HG03060 (cell line): Measurements from ENCODE around the gene HSPA1L.

ENCODE experiments used
- ATAC-seq: cut with Tn5 transposase; IDR thresholded peaks from one replicate; pipeline ENCODE4 v1.9.1; 2021; ENCODE audit warnings: low read depth, moderate number of reproducible peaks; ENCODE audit not compliant: unreplicated experiment

HSPA1L gene

DNA sequence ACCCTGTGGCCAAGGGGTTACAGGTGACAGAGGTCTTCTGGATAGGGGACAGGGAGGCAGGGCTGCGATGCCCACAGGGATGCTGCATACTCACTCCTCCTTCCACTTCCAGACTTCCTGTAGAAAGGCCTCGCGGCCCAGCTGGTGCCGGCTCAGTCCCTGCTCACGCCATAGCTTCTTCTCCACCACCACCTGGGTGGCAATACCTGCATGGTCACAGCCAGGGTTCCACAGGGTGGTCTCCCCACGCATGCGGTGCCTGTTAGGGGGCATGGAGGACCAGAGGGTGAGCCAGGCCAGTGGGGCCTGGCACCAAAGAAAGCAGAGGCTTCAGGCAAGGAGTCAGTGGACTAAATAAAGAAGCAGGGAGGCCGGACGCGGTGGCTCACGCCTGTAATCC, 29.6 kb downstream of the HSPA1L start:
- no peak for ATAC-seq

DNA sequence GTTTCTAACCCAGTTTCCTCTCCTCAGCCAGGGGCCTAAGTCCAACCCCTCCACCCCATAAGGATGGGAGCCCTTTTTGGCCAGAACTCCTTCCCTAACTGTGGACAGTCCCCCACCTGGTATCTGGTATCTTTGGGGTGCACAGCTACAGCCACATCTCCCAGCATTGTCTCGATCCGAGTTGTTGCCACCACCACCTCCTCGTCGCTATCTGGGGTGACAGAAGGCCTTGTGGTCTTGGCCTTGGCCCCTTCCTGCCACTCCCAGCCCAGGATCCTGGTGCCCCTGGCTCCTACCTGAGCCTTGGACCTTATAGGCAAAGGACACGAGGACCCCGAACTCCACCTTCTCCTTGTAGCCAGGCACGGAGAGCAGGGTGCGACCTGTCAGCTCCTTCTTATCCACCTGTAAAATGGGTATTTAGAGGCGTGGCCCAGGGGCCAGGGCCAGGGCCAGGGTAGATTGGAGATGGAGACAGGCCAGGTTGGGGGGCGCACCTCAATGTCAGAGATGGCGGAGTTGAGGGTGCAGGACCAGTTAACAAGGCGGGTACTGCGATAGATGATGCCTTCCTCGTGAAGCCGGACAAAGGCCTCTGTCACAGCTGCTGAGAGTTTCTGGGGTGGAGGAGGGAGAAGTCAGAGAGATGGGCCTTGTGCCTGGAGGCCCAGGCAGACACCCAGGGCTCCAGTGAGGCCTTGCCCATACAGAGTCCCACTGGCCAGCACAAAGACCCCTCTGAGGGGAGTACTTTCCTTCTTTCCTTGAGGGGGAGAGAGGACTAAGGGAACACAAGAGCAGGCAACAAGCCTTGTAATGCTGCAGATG, 30.8 kb downstream of the HSPA1L start:
- ATAC-seq = no peak

DNA sequence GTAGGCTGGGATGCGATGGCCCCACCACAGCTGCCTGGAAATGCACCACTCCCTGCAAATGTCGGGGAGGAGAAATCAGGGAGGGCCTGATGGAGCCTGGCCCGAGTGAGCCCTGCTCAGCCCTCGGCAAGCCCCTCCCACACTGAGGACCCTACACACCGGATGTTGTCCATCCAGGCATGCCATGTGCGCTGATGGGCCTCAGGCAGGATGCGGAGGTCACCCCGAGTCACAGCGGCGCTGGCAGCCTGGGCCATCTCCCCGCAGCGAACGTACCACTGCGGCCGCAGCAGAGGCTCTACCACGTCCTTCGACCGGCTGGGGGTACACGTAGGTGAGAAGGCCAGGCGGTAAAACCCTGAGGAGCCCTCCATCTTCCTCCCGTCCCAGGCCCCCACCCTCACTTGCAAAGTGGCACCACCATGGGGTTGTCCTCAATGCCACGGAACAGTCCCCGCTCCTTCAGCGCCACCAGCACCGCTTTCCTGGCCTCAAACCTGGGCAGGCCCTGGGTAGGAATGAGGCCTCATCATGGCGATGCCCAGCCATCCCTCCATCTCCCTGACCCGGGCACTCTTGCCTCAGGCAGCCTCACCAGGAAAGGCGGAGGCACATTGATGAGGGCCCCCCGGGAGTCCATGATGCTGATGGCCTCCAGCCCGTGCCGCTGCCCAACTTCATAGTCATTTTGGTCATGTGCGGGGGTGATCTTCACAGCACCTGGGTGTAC, 32.8 kb downstream of the HSPA1L start:
- no peak for ATAC-seq

DNA sequence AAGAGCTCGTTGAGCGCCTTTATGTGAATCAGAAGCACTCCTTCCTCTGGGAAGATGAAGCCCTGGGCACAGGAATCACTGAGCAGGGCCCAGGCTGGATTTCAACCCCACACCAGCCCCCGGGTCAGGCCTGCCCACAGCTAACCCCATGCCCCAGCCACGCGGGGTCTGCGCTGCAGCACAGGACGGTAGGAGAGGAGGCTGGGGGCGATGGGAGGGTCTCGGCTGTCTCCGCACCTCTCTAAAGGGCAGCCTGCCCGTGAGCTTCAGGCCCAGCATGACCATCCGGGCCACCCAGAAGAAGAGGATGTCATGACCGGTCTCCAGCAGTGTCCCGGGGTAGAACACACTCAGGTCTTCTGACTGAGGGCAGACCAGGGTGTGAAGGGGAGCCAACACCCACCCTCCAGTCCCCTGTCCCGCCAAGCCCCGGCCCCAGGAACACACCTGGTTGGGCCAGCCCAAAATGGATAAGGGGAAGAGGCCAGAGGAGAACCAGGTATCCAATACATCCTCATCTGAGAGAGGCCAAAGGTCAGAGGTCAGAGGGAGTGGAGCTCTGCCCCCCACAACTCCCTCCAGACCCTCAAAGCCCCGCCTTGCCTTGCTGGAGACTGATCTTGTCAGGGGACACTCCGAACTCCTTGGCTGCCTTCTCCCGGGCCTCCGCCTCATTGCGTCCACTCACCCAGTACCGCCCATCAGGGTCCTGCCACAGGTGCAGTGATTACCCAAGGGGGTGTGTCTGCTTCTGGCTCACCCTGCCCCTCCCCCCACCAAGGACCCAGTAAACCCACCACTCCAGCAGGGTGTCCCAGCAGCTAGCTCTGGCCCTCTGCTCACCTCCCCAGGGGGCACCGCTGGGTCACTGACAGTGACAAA, 33.6 kb downstream of the HSPA1L start:
- ATAC-seq = no peak

DNA sequence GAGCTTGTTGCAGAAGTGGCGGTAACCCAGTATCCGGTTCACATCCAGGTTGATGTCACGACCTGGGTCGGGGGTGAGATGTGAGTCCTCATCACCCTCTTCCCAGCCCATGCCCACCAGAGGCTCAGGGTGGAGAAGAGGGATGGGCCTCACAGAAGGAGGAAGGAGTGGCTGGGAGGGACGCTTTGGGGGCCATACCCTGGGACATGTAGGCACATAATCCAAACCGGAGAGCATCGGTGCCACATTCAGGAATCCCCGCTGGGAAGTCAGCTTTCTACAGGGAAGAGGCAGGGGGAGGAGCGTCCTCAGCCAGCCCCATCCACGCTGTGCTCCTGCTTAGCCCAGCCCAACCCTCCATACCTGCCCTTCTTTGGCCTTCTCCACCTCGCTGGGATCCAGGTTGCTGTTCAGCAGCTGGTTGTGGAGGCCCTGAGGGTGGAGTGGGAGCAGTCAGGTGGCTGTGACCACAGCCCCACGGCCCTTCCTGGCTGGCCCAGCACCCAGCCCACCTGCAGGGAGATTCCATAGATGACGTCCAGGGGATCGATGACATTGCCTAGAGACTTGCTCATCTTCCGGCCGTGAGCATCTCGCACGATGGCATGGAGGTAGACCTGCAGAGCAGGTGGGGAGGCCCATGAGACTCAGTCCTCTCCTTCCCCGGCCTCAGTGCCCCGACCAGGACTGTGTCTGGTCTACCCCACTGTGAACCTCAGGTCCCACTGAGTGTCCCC, 34.4 kb downstream of the HSPA1L start:
- ATAC-seq = no peak

DNA sequence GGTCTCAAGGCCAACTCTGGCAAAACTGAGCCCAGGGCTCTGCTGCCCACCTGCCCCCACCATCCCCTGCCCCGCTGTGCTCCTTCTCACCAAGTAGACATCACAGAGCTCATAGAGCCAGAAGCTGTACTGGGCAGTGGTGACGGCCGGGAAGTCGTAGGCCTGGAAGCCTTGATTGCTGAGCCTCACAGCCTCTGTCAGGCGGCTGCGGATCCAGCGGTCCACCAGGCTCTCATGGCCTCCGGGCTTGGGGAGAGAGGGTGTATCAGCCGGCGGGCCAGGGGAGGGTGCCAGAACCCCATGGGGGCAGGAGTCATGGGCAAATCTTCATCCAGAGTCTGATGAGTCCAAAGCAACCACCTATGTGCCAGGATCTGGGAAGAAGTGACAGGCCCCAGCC, 35.2 kb downstream of the HSPA1L start:
- ATAC-seq = no peak

DNA sequence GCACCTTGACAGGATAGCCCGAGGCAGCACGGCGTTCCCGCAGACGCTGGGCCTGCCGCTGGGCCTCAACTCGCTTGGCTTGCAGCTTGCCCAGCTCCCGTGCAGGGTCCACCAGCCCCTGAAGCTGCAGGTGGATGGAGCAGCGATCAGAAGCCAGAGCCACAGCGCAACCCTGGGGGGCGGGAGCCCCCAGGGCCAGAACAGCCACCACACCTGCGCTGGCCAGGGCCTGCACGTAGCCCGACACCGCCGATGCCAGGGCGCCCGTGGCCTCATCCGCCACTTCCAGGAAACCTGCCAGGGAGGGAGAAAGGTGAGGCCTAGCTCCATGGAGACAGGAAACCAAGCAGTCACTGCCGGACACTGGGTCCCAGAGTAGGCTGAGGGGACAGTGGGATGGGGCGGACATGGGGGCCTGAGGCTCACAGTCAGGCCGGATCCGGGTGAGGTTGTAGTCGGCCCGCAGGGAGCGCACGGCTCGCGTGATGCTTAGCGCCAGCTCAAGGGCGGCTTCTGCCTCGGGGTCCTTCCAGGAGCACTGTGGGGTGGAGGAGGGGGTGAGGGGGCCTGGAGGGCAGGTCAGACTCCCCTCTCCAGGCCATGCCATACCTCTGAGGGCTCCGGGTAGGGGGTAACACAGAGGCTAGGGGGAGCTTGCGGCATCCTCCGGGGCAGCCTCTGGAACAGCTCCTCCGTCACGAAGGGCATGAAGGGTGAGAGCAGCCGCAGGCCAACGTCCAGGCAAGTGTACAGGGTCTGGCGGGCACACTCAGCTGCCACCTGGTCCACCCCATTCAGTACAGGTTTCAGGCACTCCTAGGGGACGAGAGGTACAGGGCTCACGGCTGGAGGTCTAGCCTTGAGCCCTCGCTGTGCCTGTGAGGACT, 35.8 kb downstream of the HSPA1L start:
- ATAC-seq = no peak

DNA sequence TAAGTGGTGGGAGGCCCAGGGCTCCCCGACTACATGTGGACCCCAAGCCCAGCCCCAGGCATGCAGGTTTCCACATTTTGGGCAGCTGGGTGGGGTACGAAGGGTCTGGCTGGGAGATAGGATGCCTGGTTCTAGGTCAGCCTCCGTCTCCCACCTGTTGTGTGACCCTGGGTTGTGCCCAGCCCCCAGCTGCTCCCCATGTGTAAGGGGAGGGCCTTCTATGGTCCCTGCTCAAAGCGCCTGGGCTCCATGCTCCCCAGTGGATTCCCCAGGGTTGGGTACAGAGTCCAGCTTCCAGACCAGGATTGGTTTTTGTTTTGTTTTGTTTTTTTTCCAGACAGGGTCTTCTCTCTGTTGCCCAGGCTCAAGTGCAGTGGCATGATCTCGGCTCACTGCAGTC, 36.9 kb downstream of the HSPA1L start:
- no peak for ATAC-seq

DNA sequence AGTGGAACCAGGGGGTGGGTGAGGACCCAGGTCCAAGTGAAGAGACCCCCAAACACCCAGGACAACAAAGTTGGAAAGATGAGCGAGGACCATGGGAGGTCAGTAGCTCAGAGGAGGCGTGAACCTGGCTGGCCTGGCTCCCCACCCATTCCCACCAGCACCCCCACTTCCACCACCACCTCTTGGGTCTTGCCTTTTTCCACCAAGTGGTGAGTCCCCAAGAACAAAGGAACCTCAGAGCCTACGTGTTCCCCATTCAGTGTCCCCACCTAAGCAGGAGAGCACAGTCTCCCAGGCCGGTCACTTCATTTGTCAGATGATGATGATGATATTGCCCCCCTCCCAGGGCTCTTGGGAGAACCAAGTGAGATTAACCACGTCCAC, 37.4 kb downstream of the HSPA1L start:
- no peak for ATAC-seq

DNA sequence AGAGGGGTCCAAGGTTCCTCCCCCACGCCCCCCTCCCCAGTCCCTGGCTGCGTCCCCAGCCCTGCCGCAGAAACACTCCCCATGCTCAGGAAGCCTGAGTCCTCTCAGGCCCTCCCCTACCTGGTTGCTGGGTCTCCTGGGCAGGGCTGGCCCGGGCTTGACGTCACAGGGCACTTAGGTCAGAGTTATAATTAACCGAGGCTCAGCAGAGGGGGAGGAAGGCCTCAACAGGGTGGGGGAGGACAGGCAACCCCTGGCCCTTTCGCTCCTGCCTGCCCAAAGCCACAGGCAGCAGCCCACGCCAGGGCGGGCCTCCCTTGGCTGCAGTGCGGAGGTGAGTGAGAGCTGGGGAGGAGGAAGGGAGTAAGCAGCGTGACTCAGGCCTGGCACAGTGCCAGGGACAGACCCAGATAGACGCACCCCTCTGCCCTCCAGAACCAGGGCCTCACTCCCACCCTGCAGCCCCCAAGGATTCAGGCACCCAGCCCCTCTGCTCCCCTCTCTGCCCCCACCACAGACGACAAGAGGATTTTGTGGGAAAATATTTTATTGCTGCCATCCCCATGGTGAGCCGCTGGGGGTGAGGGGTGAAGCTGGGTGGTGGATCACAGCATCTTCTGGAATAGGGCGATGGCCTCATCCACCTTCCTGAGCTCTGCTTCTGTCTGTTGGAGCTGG, 38.0 kb downstream of the HSPA1L start, which contains the start of gene VWA7:
Gene VWA7, minus strand, starts transcription at position 340 of the 678 bp plus-strand sequence. CDS start 549 bp downstream, outside the sequence.
- ATAC-seq = no peak

DNA sequence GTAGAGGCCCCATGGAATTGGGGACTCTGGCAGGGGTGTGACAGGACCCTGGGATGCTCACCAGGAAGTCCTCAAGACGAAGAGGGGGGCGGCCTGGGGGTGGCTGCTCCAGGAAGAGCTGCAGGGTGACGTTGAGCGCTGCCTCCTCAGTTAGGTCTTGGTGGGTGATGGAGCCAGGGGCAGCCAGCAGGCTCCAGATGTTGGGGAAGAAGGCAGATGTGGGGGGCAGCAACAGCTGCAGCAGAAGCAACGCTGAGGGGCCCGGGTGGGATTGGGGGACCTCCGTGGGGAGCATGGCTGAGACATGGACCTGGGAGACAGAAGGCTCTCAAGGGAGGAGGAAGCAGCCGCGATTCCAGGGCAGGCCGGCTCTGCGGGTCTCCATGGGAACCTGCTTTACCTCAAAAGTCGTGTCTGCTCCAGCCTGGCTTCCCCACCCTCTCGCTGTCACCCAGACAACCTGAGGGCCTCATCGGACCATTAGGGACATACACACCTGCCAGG, 38.5 kb downstream of the HSPA1L start:
- no peak for ATAC-seq

DNA sequence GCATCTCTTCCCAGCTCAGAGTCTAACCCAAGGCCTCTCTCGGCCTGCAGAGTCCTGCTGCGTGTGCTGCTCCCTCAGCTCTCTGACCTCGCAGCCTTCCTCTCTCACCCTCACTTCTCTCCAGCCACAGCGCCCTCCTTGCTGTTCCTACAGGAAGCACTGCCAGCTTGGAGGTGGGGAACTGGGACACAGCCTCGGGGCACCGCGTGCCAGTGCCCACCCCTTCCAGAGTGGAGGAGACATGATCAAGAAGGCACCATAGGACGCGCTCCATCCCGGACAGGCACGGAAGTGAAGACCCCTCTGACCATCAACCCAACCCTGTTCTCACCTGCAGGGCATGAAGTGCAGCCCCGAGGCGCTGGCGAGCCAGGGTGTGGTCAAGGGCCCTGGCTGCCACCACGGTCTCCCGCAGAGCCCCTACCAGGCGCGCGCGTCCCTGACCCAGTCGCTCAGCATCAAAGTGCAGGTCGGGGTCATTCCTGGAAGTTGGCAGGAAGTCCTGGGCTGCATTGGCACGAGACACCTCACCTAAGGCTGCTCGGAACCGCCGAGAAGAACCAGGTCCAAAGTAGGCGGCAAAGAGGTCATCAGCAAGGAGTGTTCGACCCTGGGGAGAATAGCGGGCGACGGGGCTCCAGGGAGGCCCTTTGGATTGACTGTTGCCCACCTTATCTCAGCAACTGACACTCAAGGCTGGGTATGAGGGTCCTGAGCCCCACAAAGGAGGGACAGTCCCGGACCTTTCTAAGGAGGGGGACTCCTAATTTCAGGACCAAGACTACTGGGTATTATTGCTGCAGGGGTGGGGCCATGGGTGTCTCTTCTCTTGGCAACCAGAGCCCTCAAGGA, 39.2 kb downstream of the HSPA1L start:
- ATAC-seq = no peak

DNA sequence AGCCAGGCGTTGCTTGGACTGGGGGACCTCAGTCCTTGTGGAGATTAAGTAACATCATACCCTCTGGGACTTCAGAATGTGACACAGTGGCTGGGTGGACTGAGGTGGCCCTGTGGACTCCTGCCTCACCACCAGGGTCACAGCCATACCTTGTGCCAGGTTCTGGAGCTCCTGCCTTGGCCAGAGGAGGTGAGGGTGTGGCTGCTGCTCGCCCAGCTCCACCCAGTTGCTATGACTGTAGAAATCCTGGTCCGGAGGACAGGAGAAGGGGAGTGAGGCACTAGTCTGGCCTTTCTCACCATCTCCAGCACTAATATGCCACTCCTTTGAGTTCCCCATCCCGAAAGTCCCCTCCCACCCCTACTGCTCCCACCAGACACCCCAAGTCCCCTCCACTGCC, 39.9 kb downstream of the HSPA1L start:
- no peak for ATAC-seq

DNA sequence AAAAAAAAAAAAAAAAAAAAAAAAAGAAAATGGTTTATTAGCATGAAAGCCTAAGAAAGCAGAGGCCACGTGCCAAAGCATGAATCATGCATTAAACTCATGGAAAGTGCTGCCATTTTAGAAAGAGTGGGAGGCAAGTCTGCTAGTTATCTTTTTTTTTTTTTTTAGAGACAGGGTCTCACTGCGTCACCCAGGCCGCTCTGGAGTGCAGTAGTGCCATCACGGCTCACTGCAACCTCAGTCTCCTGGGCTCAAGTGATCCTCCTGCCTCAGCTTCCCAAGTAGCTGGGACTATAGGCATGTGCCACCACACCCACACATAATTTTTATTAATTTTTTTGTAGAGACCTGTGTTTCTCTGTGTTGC, 43.1 kb downstream of the HSPA1L start:
- no peak for ATAC-seq

DNA sequence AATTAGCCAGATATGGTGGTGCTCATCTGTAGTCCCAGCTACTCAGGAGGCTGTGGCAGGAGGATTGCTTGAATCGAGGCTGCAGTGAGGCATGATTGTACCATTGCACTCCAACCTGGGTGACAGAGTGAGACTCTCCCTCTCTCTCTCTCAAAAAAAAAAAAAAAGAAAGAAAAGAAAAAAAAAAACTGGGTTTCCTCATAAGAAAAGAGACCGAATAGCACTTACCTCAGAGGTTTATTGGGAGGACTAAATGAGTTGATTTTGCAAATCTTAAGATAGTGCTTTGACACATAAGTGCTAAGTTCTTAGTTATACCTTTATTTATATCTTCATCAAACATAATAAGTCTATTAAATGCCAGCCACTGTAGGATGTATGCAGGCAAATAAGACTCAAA, 44.2 kb downstream of the HSPA1L start:
- no peak for ATAC-seq

DNA sequence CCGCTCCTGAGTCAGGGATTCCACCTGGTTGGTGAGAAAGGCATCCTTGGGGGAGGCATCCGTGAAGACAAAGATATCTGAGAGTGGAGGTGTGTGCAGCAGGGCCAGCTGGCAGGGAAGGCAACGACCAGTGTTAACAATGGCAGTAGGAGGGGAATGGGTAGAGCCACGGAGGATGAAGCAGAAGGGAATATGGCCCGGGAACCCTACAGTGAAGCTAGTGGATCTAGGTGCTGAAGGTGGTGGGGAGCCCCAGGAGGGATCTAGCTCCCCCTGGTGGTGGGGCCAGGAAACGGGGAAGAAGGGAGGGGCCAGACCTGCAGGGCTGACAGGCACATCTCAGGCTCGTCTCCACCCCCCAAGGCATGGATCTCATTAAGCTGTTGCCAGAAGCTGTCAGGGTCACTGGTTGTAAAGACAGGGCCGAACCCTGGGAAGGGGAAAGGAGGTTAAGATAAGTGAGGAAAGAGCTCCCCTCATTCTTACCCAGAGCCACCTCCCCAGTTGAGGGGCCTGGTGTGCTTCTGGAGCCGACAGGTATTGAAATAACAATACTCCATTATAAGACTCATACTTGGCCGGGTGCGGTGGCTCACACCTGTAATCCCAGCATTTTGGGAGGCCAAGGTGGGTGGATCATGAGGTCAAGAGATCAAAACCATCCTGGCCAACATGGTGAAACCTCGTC, 45.3 kb downstream of the HSPA1L start:
- ATAC-seq = no peak
